ENCODE measurements around the gene DIPK1A. TPM values are rescaled to one million over a fixed set of nuclear protein-coding genes. Genes with fewer than 3 reads are reported as not detected.
"Not testable (repeated sequence)": the region's sequence is repeated elsewhere in the genome, so short reads cannot be mapped to it uniquely, and the experiment has no call there.

DIPK1A gene
- total RNA-seq, 4 donors from 2014 or later: 3.8 to 7.6 (median 6.7) TPM

DNA sequence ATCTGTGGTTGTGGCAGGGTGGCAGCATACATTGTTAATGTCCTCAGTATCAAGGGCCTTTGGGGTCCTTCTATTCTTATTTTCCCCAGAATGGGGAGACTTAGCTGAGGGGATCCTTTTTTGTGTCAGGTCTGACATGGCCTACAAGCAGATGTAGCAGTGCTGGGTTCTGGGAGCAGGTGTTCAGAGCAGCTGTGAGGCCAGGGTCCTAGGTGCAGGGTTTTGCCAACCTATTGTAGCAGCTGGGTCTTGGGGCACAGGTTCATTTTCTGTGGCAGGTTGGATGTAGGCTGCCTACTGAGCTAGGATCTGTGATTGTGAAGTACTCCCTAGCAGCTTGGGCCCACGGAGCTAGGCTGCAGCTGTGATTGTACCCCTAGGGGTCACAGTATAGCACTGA is 60.1 kb downstream of the DIPK1A start:
- intact Hi-C loops (cut with DNase I; ENCODE audit: low total_unique reads): no loop called here
- no peak overlapping the region for H3K4me3 ChIP-seq (ENCODE audit: low read depth, poor library complexity, severe bottlenecking)
- 88 to 100% methylated on average over 1 of the region's 1 CpG for WGBS, 2 donors
- no peak for DNase-seq (ENCODE audit: low spot score in 2 of 2)
- TF ChIP-seq POLR2A (IDR thresholded peaks at IDR 0.05): no peak
- TF ChIP-seq, protein P1, sequence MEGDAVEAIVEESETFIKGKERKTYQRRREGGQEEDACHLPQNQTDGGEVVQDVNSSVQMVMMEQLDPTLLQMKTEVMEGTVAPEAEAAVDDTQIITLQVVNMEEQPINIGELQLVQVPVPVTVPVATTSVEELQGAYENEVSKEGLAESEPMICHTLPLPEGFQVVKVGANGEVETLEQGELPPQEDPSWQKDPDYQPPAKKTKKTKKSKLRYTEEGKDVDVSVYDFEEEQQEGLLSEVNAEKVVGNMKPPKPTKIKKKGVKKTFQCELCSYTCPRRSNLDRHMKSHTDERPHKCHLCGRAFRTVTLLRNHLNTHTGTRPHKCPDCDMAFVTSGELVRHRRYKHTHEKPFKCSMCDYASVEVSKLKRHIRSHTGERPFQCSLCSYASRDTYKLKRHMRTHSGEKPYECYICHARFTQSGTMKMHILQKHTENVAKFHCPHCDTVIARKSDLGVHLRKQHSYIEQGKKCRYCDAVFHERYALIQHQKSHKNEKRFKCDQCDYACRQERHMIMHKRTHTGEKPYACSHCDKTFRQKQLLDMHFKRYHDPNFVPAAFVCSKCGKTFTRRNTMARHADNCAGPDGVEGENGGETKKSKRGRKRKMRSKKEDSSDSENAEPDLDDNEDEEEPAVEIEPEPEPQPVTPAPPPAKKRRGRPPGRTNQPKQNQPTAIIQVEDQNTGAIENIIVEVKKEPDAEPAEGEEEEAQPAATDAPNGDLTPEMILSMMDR (IDR thresholded peaks at IDR 0.05): no peak

DNA sequence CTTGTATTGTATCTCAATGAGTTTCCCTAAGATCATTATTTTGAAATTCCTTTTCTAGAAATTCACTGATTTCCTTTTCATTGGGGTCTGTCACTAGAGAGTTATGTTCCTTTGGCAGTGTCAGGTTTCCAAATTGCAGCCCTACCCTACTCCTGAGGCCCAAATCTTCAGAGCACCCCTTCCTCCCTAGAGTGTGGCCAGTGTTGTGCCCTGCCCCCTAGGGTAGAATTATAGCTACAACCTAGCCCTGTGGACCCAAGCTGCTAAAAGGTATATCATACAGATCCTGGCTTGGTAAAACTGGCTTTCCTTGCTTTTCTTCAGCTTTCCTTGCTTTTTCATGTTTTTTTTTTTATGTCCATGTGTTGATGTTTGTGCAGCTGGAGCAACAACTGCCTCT is 60.7 kb downstream of the DIPK1A start:
- intact Hi-C loops (cut with DNase I; ENCODE audit: low total_unique reads): no loop called here
- H3K4me3 ChIP-seq (ENCODE audit: low read depth, poor library complexity, severe bottlenecking): no peak overlapping the region
- TF ChIP-seq, protein P1 (IDR thresholded peaks at IDR 0.05): no peak
- TF ChIP-seq POLR2A (IDR thresholded peaks at IDR 0.05): no peak
- no peak for DNase-seq (ENCODE audit: low spot score in 2 of 2)

DNA sequence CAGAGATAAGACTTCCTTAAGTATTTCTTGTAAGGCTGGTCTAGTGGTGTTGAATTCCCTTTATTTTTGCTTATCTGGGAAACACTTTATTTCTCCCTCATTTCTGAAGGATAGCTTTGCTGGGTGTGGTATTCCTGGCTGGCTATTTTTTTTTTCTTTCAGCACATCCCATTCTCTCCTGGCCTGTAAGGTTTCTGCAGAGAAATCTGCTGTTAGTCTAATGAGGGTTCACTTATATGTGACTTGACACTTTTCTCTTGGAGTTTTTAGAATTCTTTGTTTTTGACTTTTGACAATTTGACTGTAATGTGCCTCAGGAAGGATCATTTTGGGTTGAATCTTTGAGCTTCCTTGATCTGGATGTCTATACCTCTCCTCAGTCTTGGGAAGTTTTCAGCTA is 61.5 kb downstream of the DIPK1A start:
- intact Hi-C loops (cut with DNase I; ENCODE audit: low total_unique reads): no loop called here
- TF ChIP-seq, protein P1 (IDR thresholded peaks at IDR 0.05): no peak
- TF ChIP-seq POLR2A (IDR thresholded peaks at IDR 0.05): no peak
- DNase-seq (ENCODE audit: low spot score in 2 of 2): no peak
- H3K4me3 ChIP-seq (ENCODE audit: low read depth, poor library complexity, severe bottlenecking): no peak overlapping the region

DNA sequence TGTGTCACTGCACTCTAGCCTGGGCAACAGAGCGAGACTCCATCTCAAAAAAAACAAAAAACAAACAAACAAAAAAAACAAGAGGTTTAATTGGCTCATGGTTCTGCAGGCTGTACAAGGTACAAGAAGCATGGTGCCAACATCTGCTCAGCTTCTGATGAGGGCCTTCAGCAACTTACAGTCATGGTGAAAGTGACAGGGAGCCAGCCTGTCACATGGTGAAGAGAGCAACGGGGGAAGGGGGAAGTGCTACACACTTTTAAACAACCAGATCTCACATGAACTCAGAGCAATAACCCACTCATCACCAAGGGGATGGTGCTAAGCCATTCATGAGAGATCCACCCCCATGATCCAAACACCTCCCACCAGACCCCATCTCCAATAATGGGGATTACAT is 63.2 kb downstream of the DIPK1A start:
- WGBS, 2 donors: 82 to 95% methylated on average over 2 of the region's 2 CpGs
- intact Hi-C loops (cut with DNase I; ENCODE audit: low total_unique reads); DNase-seq (ENCODE audit: low spot score in 2 of 2); H3K4me3 ChIP-seq (ENCODE audit: low read depth, poor library complexity, severe bottlenecking): not testable (repeated sequence)

DNA sequence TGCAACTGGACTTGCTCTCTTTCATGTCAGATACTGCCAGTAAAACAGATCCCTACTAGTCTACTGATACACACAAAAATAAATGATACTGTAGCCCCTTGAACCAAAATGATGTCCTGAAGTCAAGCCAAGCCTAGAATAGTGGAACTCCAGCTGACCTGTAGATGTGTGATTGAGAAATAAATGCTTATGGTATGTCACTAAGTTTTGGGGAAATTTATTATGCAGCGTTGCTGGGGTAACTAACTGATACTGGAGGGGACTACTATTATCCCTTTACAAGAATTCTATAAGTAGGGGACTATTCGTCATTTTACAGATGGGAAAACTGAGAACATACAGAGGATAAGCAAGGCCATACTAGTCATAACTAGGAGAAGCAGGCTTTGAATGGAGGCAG is 73.8 kb downstream of the DIPK1A start:
- WGBS, 2 donors: 95 to 97% methylated on average over 2 of the region's 2 CpGs
- intact Hi-C loops (cut with DNase I; ENCODE audit: low total_unique reads): no loop called here
- no peak for DNase-seq (ENCODE audit: low spot score in 2 of 2)
- TF ChIP-seq, protein P1 (IDR thresholded peaks at IDR 0.05): no peak
- no peak for TF ChIP-seq POLR2A (IDR thresholded peaks at IDR 0.05)
- no peak overlapping the region for H3K4me3 ChIP-seq (ENCODE audit: low read depth, poor library complexity, severe bottlenecking)

DNA sequence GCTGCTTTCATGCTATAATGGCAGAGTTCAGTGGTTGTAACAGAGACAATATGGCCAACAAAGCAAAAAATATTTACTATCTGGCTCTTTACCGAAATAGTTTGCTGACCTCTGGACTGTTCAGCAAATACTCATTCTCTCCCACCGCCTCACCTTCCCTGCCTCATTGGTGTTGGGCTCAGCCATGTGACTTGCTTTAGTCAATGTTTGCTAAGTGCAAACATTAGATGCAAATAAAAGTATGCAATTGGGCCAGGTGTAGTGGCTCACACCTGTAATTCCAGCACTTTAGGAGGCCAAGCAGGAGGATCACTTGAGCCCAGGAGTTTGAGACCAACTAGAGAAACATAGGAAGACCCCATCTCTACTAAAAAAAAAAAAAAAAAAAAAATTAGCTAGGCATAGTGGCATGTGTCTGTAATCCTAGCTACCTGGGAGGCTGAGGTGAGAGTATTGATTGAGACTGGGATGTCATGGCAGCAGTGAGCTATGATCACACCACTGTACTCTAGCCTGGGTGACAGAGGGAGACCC is 74.3 kb downstream of the DIPK1A start:
- intact Hi-C loops (cut with DNase I; ENCODE audit: low total_unique reads): no loop called here
- TF ChIP-seq POLR2A (IDR thresholded peaks at IDR 0.05): no peak
- TF ChIP-seq, protein P1 (IDR thresholded peaks at IDR 0.05): no peak
- DNase-seq (ENCODE audit: low spot score in 2 of 2): no peak
- H3K4me3 ChIP-seq (ENCODE audit: low read depth, poor library complexity, severe bottlenecking): no peak overlapping the region
- 97 to 98% methylated on average over 2 of the region's 2 CpGs for WGBS, 2 donors
